Left lung (tissue), 10 donors: Measurements from ENCODE around the gene NT5E. TPM values are rescaled to one million over a fixed set of nuclear protein-coding genes. Genes with fewer than 3 reads are reported as not detected.
A peak's percentile ranks its signal among the peaks of the same experiment; 100 is the strongest.
"Not testable (repeated sequence)": the region's sequence is repeated elsewhere in the genome, so short reads cannot be mapped to it uniquely, and the experiment has no call there.

ENCODE experiments used
- ATAC-seq: fragments of 200-7000 bp; cut with Tn5 transposase; one replicate; pipeline ENCODE4 v1.9.1; 2020; ENCODE audit warnings: moderate library complexity
- DNase-seq, 4 donors: peaks; one replicate each; pipeline ENCODE4 v3.0.0-alpha.2; 2013 to 2020
- H3K27ac ChIP-seq, 2 donors: fragments of 200-600 bp; sonication (generic) in 1 of 2; one replicate each; pipeline versions ENCODE4 v1.5.0 to v1.8.0; 2020 to 2021
- H3K27me3 ChIP-seq, 2 donors: fragments of 200-600 bp; sonication (generic) in 1 of 2; one replicate each; pipeline versions ENCODE4 v1.5.0 to v1.8.0; 2020 to 2021
- H3K36me3 ChIP-seq, 2 donors: fragments of 200-600 bp; sonication (generic) in 1 of 2; one replicate each; pipeline versions ENCODE4 v1.5.0 to v1.8.0; 2020 to 2021
- H3K4me1 ChIP-seq, 2 donors: fragments of 200-600 bp; one replicate each; pipeline ENCODE4 v1.8.0; 2021
- H3K4me3 ChIP-seq, 2 donors: fragments of 200-600 bp; sonication (generic) in 1 of 2; one replicate each; pipeline versions ENCODE4 v1.5.0 to v1.8.0; 2020 to 2021; ENCODE audit warnings: mild to moderate bottlenecking in 1 of 2
- H3K9me3 ChIP-seq, 2 donors: fragments of 200-600 bp; sonication (generic) in 1 of 2; one replicate each; pipeline versions ENCODE4 v1.5.0 to v1.8.0; 2020 to 2021
- intact Hi-C, 2 donors: fragments of 100-400 bp; cut with DNase I; formaldehyde crosslinking; loops; one replicate each; pipeline versions ENCODE4 v1.11.2 to v1.14.2; 2022
- polyA plus RNA-seq, 6 donors: library from polyadenylated mRNA; unstranded; fragments of 120-200 nt; gene quantifications; one replicate each; pipeline ENCODE4 v1.2.1, GENCODE V29; 2013; ENCODE audit not compliant: insufficient read length in 6 of 6
- total RNA-seq, 2 donors: library from RNA; stranded (reverse); fragmentation: NEBNext Ultra II Directional; extraction: Animal tissue kit (Norgen Biotek cat#: 25700); gene quantifications; one replicate each; pipeline ENCODE4 v1.2.1, GENCODE V29; 2021
- TF ChIP-seq, protein P1 (sequence below), 2 donors: fragments of 200-600 bp; sonication (generic) in 1 of 2; IDR thresholded peaks; one replicate each; pipeline versions ENCODE4 v1.5.0 to v1.8.0; 2021; ENCODE audit warnings: antibody characterized with exemption in 2 of 2
- donor health status: DM: no; HTN: yes; CAD: no.
- donor health status: DM: no; HTN: no; CAD: no.

The NT5E gene
- total and polyA plus RNA-seq, 8 donors: 9.1 to 16.8 (median 14.5) TPM

DNA sequence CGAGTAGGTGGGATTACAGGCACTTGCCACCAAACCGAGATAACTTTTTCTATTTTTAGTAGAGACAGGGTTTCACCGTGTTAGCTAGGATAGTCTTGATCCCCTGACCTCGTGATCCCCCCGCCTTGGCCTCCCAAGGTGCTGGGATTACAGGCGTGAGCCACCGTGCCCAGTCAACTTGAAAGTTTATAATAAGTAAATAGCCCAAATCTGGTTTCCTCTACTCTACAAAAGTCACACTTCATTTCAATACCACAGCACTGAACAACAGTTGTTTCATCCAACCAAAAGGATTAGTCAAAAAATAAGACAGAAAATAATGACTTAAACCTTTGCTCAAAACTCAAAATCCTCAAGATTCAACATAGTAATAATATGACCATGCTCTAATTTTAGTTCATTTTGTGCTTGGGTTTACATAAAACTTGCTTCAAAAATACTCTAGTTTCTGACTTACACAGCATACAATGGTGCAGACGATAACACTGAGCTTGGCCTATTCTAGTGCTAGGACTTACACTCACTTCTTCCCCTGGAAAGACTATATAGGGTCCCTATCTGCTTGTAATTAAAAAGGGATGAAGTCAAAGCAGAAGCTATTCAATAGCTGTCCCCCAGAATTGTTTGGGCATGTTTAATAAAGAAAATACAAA lies 56.7 kb downstream of the NT5E start:
- H3K4me3 ChIP-seq: no peak overlapping the region
- TF ChIP-seq, protein P1, sequence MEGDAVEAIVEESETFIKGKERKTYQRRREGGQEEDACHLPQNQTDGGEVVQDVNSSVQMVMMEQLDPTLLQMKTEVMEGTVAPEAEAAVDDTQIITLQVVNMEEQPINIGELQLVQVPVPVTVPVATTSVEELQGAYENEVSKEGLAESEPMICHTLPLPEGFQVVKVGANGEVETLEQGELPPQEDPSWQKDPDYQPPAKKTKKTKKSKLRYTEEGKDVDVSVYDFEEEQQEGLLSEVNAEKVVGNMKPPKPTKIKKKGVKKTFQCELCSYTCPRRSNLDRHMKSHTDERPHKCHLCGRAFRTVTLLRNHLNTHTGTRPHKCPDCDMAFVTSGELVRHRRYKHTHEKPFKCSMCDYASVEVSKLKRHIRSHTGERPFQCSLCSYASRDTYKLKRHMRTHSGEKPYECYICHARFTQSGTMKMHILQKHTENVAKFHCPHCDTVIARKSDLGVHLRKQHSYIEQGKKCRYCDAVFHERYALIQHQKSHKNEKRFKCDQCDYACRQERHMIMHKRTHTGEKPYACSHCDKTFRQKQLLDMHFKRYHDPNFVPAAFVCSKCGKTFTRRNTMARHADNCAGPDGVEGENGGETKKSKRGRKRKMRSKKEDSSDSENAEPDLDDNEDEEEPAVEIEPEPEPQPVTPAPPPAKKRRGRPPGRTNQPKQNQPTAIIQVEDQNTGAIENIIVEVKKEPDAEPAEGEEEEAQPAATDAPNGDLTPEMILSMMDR (IDR thresholded peaks at IDR 0.05): no peak
- no peak overlapping the region for H3K27ac ChIP-seq
- DNase-seq: no peak
- intact Hi-C loops: no loop called here
- no peaks in the 10 kb centered on the region for H3K4me1 ChIP-seq
- no peak for ATAC-seq
- H3K36me3 ChIP-seq: peaks cover 0 to 46% of the 10 kb centered on the region in 2 donors
- H3K9me3 ChIP-seq: no peaks in the 10 kb centered on the region
- H3K27me3 ChIP-seq: no peaks in the 10 kb centered on the region

DNA sequence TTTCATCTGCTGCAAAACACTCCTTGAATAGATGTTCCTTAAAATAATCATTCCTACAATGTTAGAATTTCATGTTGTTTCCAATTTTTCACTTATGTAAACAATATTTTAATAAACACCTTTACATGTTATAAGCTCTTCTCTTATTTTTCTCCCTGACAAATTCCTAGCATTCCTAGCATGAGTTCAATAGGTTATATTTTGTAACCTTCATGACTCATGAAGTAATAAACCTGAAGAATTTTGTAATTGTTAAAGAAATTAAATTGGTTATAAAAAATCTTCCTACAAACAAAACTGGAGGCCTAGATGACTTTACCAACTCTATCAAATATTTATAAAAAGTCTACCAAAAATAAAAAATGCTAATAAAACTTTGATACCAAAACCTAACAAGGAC lies 66.3 kb downstream of the NT5E start:
- Histone ChIP-seq H3K4me3 (no peak overlapping the region), H3K27ac (no peak overlapping the region), H3K27me3 (no peaks in the 10 kb centered on the region), H3K36me3 (peaks cover 0 to 88% of the 10 kb centered on the region in 2 donors), H3K4me1 (no peaks in the 10 kb centered on the region), H3K9me3 (no peaks in the 10 kb centered on the region)
- no peak for DNase-seq
- intact Hi-C loops: no loop called here
- TF ChIP-seq, protein P1 (IDR thresholded peaks at IDR 0.05): no peak
- no peak for ATAC-seq

DNA sequence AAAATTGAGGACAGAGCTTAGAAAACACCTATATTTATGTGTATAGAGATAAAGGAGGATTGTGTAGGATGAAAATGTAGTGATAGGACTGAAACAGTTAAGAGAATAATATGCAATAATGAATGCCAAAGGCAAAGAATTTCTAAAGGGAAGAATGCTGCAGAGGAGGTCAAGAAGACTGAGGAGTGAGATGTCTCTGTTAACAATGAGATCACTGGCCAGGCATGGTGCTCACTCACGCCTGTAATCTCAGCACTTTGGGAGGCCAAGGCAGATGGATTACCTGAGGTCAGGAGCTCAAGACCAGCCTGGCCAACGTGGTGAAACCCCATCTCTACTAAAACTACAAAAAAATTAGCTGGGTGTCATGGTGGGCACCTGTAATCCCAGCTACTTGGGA lies 74.4 kb downstream of the NT5E start:
- H3K4me1 ChIP-seq, H3K27ac ChIP-seq, H3K4me3 ChIP-seq, DNase-seq, H3K27me3 ChIP-seq, intact Hi-C loops, H3K9me3 ChIP-seq, ATAC-seq: not testable (repeated sequence)
- H3K36me3 ChIP-seq: peaks cover 0 to 83% of the 10 kb centered on the region in 2 donors

DNA sequence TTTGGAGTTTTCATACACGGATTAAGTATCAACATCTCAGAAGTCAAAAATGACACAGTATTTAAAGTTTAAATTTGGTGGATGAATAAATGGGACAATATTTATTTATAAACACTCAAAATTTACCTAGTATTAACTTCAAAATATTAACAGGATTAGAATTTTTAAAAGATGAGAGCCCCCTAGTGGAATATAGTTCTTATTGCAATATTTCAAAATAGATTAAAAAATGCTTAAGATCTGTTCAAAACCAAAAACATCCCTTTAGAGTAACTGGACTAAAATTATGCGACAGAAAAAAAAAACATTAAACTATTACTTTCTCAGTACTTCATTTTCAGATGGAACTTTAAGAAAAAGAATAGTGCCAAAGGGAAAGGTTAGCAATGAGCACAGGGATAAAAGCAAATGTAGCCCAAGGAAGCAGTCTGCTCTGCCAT lies 87.2 kb downstream of the NT5E start:
- Histone ChIP-seq H3K27ac (no peak overlapping the region), H3K4me1 (no peaks in the 10 kb centered on the region), H3K4me3 (no peak overlapping the region), H3K9me3 (no peaks in the 10 kb centered on the region), H3K27me3 (no peaks in the 10 kb centered on the region), H3K36me3 (peaks cover 0 to 45% of the 10 kb centered on the region in 2 donors)
- intact Hi-C loops: no loop called here
- DNase-seq: no peak
- TF ChIP-seq, protein P1 (IDR thresholded peaks at IDR 0.05): peak; percentile 53 to 63
- peak; percentile 43 for ATAC-seq

DNA sequence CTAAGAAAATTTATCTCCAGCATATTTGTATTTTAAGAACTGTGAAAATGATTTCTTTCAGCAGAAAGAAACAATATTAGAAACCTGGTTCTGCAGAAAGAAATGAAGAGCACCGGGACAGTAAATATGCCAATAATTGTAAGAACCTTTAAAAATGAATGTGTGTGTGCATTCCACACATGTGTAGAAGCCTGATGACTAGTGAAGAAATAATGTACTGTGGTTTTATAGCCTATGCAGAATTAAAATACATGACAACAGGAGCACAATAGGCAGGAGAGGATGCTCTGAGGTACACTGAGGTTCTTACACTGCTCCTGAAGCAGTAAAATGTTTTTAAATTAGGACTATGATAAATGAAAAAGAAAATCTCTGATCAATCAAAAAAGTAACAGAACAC lies 94.9 kb downstream of the NT5E start:
- intact Hi-C loops: no loop called here
- Histone ChIP-seq H3K27me3 (no peaks in the 10 kb centered on the region), H3K4me3 (no peak overlapping the region), H3K4me1 (no peaks in the 10 kb centered on the region), H3K36me3 (peaks cover 0 to 53% of the 10 kb centered on the region in 2 donors), H3K27ac (no peak overlapping the region), H3K9me3 (no peaks in the 10 kb centered on the region)
- DNase-seq (no peak), ATAC-seq (no peak)
- TF ChIP-seq, protein P1 (IDR thresholded peaks at IDR 0.05): no peak

Other genes with a start within 250 kb of the NT5E start
- 10 to 100 TPM; 79.9 to 80.6 TPM for gene SNX14, start 143.8 kb downstream of the NT5E start, total RNA-seq
- 100 to 1,000 TPM; 119 to 150 (median 128) TPM for gene SNX14, start 143.8 kb downstream of the NT5E start, polyA plus RNA-seq
- 100 to 1,000 TPM in 1 of 2 donors, 10 to 100 TPM in 1; 72.2 to 119 TPM for gene SYNCRIP, start 192.8 kb downstream of the NT5E start, total RNA-seq
- 100 to 1,000 TPM; 153 to 182 (median 163) TPM for gene SYNCRIP, start 192.8 kb downstream of the NT5E start, polyA plus RNA-seq